ENCODE measurements around the gene OTX1. TPM values are rescaled to one million over a fixed set of nuclear protein-coding genes. Genes with fewer than 3 reads are reported as not detected.

OTX1 gene
- total RNA-seq, 2 experiments from 2014 or later, result 1.0 to 2.9 TPM

- no peak for TF ChIP-seq CTCF (conservative IDR thresholded peaks at IDR 0.05; ENCODE audit: low read length)
- TF ChIP-seq EZH2phosphoT487 (IDR thresholded peaks at IDR 0.05; ENCODE audit: borderline replicate concordance, low read depth, low read length), result no peak
- peak overlapping the region; percentile 84 for H3K4me2 ChIP-seq (ENCODE audit: low read length)
- BruUV-seq (replicated peaks), result no TSS peak
- no peak for DNase-seq (ENCODE audit: low spot score)
- peaks cover 5% of the 10 kb centered on the region for H3K4me1 ChIP-seq (ENCODE audit: insufficient read depth, low read length, poor library complexity, severe bottlenecking)
- peak overlapping the region; percentile 79 for H2AFZ ChIP-seq (ENCODE audit: low read length)
- no peaks in the 10 kb centered on the region for H3K79me2 ChIP-seq (ENCODE audit: insufficient read depth, low read depth, low read length)
- peak overlapping the region; percentile 75 for H3K4me3 ChIP-seq (ENCODE audit: low read depth, low read length, poor library complexity, severe bottlenecking)
- CTCF ChIA-PET (ENCODE audit: unreplicated experiment), result no interaction called here
- no peak overlapping the region for H3K27ac ChIP-seq (ENCODE audit: low read depth, low read length, poor library complexity, severe bottlenecking)
- intact Hi-C loops (cut with micrococcal nuclease; ENCODE audit: unreplicated experiment), result no loop called here
- POLR2A ChIA-PET, result no interaction called here
- H3K9me3 ChIP-seq (ENCODE audit: low read length), result no peaks in the 10 kb centered on the region
- no peaks in the 10 kb centered on the region for H3K9me2 ChIP-seq (ENCODE audit: insufficient read depth, low read length)
- no peaks in the 10 kb centered on the region for H4K20me1 ChIP-seq (ENCODE audit: insufficient read depth, low read length)
- no peaks in the 10 kb centered on the region for H3K36me3 ChIP-seq (ENCODE audit: insufficient read depth, low read length)
Measured at GRCh38 chr2:63051042-63051794, 588 bp downstream of the OTX1 start.

GRCh38 chr2:63051795-63052333 is 1.2 kb downstream of the OTX1 start:
- intact Hi-C loops (cut with micrococcal nuclease; ENCODE audit: unreplicated experiment), result no loop called here
- POLR2A ChIA-PET, result no interaction called here
- Histone ChIP-seq H3K4me2 (ENCODE audit: low read length) (peak overlapping the region; percentile 84; the same call in 1 of the 2 replicates), H4K20me1 (ENCODE audit: insufficient read depth, low read length) (no peaks in the 10 kb centered on the region), H2AFZ (ENCODE audit: low read length) (peak overlapping the region; percentile 79; the same call in 1 of the 2 replicates), H3K27ac (ENCODE audit: low read depth, low read length, poor library complexity, severe bottlenecking) (no peak overlapping the region), H3K9me3 (ENCODE audit: low read length) (no peaks in the 10 kb centered on the region), H3K4me1 (ENCODE audit: insufficient read depth, low read length, poor library complexity, severe bottlenecking) (peaks cover 5% of the 10 kb centered on the region), H3K36me3 (ENCODE audit: insufficient read depth, low read length) (no peaks in the 10 kb centered on the region), H3K9me2 (ENCODE audit: insufficient read depth, low read length) (no peaks in the 10 kb centered on the region), H3K79me2 (ENCODE audit: insufficient read depth, low read depth, low read length) (no peaks in the 10 kb centered on the region), H3K4me3 (ENCODE audit: low read depth, low read length, poor library complexity, severe bottlenecking) (no peak overlapping the region)
- TF ChIP-seq CTCF (conservative IDR thresholded peaks at IDR 0.05; ENCODE audit: low read length), result no peak
- no peak for TF ChIP-seq EZH2phosphoT487 (IDR thresholded peaks at IDR 0.05; ENCODE audit: borderline replicate concordance, low read depth, low read length)
- CTCF ChIA-PET (ENCODE audit: unreplicated experiment), result no interaction called here
- no peak for DNase-seq (ENCODE audit: low spot score)
- BruUV-seq (replicated peaks), result no TSS peak

DNA sequence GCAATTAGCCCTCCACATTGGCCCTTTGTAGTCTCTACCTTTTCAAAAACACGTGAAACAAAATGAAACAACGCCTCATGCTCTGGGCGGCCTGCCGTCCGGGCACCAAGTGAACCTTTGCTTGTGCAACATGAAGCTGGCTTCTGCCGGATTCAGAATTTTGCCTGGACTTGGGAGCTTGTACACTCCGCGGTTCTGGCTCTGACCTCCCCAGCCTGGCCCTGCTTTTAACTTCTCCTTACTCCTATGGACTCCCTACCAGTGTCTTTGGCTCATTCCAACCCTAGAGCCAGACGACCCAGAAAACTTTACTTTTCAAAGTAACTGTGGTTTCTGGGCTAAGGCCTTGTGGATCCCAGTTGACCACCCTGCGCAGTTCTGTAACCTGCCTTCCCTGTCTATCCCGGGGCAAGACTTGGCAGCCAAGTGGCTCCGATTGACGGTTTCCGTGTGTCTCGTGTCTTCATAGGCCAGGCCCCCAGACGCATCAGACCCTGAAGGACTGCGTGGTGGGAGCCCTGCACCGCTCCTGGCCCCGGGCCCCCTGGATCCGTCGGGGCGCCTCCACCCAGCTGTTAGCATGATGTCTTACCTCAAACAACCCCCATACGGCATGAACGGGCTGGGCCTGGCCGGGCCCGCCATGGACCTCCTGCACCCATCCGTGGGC is 1.9 kb downstream of the OTX1 start:
- DNase-seq (ENCODE audit: low spot score), result no peak
- Histone ChIP-seq H3K27ac (ENCODE audit: low read depth, low read length, poor library complexity, severe bottlenecking) (no peak overlapping the region), H3K9me3 (ENCODE audit: low read length) (no peaks in the 10 kb centered on the region), H3K4me2 (ENCODE audit: low read length) (no peak overlapping the region), H2AFZ (ENCODE audit: low read length) (no peak overlapping the region), H3K9me2 (ENCODE audit: insufficient read depth, low read length) (no peaks in the 10 kb centered on the region), H3K4me1 (ENCODE audit: insufficient read depth, low read length, poor library complexity, severe bottlenecking) (peaks cover 5% of the 10 kb centered on the region), H3K36me3 (ENCODE audit: insufficient read depth, low read length) (no peaks in the 10 kb centered on the region), H3K79me2 (ENCODE audit: insufficient read depth, low read depth, low read length) (no peaks in the 10 kb centered on the region), H3K4me3 (ENCODE audit: low read depth, low read length, poor library complexity, severe bottlenecking) (no peak overlapping the region), H4K20me1 (ENCODE audit: insufficient read depth, low read length) (no peaks in the 10 kb centered on the region)
- ChIA-PET POLR2A (no interaction called here), CTCF (ENCODE audit: unreplicated experiment) (no interaction called here)
- intact Hi-C loops (cut with micrococcal nuclease; ENCODE audit: unreplicated experiment), result no loop called here
- TF ChIP-seq CTCF (conservative IDR thresholded peaks at IDR 0.05; ENCODE audit: low read length) (no peak), EZH2phosphoT487 (IDR thresholded peaks at IDR 0.05; ENCODE audit: borderline replicate concordance, low read depth, low read length) (no peak)
- BruUV-seq (replicated peaks), result no TSS peak
